HG02798 (cell line): Measurements from ENCODE around the gene IFNGR2.
"Not testable (repeated sequence)": the region's sequence is repeated elsewhere in the genome, so short reads cannot be mapped to it uniquely, and the experiment has no call there.

ENCODE experiments used
- ATAC-seq: cut with Tn5 transposase; IDR thresholded peaks from one replicate; pipeline ENCODE4 v1.9.1; 2021; ENCODE audit warnings: mild to moderate bottlenecking; ENCODE audit not compliant: unreplicated experiment, poor library complexity

IFNGR2 gene

GRCh38 chr21:33374450-33375096 is 28.6 kb upstream of the IFNGR2 start:
- ATAC-seq = peak; percentile 54

DNA sequence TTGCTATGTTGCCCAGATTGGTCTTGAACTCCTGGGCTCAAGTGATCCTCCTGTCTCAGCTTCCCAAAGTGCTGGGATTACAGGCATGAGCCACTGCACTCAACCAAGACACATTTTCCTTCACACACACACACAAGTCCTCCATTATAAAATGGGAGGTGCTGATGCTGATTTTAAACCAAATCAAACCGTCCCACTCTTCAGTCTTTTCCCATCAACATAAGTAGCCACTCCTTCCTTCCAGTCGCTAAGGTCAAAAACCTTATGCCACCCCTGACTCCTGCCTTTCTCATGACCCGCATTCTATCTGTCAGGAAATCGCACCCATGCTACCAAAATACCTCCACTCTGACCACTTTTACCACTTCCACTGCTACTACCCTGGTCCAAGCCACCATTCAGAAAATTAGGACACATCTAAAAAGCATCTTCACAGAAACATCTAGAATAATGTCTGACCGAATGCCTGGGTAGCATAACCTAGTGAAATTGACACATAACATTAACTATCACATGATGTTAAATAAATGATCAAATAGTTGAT is 28.0 kb upstream of the IFNGR2 start:
- ATAC-seq = no peak

DNA sequence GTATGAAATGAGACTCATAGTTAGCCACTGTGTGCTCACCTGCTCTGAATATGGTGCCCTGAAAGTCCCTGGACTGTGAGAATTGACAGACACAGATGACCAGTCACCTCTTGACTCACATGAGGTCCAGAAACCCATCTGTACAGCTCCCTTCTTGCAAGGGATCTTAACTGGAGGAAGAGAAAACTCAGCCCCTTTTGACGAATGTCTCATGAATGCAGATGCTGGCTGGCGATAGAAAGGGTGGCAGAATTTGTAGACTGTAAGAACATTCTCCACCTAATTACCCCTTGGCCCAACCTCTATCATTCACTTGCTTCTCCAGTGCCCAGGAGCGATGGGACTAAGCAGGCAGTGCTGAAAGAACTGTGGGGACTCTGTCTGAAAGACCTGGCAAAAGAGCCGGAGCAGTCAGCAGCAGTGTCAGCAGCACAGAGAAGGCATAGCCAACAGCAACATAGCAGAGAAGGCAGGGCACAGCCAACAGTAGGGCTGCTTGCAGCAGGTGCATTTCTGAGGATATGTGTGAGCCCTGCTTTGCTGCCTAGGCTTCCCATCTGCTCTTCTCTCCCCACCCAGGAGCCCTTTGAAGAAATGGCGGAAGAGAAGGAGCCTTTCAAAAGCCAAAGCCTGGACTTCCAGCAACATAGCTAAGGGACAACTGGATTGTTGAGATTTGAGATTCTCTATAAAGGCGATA is 25.8 kb upstream of the IFNGR2 start:
- no peak for ATAC-seq

DNA sequence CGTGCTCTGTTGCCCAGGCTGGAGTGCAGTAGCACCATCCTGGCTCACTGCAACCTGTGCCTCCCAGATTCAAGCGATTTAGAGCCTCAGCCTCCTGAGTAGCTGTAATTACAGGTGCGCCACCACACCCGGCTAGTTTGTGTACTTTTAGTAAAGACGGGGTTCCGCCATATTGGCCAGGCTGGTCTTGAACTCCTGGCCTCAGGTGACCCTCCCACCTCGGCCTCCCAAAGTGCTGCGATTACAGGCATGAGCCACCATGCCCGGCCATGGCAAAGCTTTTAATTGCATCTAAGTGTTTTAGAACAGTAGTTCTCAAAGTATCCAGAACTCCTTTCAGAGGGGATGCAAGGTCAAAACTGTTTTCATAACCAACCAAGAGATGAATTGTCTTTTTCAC is 25.1 kb upstream of the IFNGR2 start:
- ATAC-seq = no peak

- ATAC-seq = not testable (repeated sequence)
Observed at GRCh38 chr21:33379934-33380333, 23.3 kb upstream of the IFNGR2 start.

DNA sequence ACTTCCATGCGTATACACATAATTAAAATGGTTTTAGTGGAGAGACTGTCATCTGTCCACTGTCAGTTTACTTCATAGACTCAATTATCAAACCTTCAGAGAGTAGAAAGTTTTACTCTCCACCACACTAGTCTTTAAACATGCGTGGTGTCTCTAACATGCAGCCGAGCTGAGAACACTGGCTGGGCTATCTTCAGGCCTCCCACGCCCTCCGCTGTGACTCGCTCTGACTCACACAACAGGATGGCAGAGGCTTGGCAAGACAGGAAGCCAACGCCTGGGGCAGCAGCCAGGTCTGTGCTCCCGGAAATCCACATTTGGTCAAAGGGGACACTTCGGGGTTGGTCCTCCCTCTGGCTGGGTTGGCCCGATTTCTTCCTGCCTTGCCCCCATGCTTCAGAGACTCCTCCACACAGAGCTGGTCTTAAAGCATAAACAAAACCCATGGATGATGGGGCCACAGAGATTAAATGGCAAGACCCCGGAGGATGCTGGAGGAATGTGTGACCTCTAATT is 22.7 kb upstream of the IFNGR2 start:
- ATAC-seq = peak; percentile 60

GRCh38 chr21:33381381-33381780 is 21.8 kb upstream of the IFNGR2 start:
- ATAC-seq = not testable (repeated sequence)

DNA sequence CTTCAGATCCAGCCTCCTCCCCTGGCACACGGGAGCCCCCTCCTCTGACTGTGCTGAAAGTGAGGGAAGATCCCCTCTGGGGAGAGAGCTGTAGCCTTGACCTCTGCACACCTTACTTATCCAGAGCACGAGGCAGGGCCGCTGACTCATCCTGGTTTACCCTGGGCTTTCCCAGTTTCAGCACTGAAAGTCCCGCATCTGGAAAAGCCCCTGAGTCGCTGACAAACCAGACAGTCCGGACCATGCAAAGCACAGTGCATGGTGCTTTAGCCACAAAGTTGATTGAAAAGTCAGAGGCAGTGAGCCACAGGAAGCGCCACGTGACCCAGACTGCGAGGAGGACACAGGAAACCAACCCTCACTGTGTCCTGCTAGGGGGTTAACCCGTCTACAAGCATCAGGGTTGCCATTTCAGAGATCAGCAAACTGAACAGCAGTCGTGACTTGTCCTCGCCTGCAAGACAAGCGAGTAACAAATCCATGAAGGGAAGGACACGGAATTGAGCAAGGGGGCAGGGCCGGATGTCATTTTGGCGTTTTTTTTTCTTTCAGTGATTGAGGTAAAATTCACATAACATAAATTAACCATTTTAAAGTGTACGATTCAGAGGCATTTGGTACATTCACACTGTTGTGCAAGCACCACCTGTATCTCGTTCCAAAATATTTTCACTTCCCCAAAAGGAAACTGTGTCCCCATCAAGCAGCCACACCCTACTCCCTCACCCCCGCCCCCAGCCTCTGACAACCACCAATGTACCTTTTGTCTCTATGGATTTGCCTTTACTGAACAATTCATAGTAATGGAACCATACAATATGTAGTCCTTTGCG is 19.9 kb upstream of the IFNGR2 start:
- ATAC-seq = peak; percentile 80

GRCh38 chr21:33384841-33385331 is 18.3 kb upstream of the IFNGR2 start:
- no peak for ATAC-seq

GRCh38 chr21:33386222-33386784 is 16.9 kb upstream of the IFNGR2 start:
- no peak for ATAC-seq

GRCh38 chr21:33387294-33387693 is 15.9 kb upstream of the IFNGR2 start:
- no peak for ATAC-seq

DNA sequence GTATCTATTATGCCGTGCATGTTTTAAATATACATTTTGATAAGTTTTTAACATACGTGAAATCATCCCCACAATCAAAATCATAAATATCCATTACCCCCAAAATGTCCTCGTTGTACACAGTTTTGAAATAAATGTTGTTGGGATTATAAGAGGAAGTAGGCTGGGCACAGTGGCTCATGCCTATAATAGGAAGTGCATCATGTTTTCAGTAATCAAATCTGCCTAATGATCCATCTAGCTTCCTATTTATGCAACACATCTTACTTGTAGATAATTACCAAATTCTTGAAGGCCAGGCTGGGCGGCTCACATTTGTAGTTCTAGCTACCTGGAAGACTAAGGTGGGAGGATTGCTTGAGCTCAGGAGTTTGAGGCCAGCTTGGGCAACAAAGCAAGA is 15.0 kb upstream of the IFNGR2 start:
- ATAC-seq = no peak

DNA sequence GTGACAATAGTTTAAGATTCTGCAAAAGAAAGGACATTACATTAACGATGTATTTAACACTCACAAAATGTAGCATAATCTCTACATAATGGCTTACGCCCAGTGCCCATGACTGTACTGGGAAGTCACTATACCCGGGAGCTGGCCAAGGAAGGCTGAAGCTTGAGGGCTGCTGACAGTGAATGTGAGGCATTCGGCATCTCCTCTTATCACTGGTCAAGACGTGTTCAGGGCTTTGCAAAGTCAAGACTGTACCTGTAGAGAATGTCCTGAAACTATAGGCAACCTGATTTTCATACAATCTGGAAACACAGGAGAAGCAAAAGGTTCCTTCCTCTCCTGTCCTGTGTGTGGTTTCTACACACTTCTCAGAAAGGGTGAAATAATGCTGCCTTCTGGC is 12.7 kb upstream of the IFNGR2 start:
- no peak for ATAC-seq

DNA sequence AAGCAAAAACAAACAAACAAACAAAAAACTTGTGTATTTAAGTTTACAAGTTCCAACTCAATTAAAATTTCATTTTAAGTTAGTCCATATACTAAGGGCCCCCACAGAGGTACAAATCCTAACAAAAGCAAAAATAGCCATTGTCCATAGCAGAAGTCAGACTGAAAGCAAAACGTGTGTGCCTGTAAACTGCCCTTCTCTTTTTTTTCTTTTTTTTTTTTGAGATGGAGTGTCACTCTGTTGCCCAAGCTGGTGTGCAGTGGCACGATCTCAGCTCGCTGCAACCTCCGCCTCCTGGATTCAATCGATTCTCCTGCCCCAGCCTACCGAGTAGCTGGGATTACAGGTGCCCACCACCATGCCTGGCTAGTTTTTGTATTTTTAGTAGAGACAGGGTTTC is 11.6 kb upstream of the IFNGR2 start:
- ATAC-seq = no peak

- ATAC-seq = no peak
Observed at GRCh38 chr21:33392284-33392985, 10.8 kb upstream of the IFNGR2 start.

DNA sequence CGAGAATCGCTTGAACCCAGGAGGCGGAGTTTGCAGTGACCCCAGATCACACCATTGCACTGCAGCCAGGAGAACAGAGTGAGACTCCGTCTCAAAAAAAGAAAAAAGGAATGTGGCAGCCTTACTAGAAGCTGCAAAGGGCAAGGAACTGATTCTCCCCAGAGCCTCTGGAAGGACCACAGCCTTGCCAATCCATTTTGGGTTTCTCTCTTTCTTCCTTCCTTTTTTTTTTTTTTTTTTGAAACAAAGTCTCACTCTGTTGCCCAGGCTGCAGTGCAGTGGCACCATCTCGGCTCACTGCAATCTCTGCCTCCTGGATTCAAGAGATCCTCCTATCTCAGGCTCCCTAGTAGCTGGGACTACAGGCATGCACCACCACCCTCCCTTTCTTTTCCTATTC is 9.9 kb upstream of the IFNGR2 start:
- ATAC-seq = no peak

DNA sequence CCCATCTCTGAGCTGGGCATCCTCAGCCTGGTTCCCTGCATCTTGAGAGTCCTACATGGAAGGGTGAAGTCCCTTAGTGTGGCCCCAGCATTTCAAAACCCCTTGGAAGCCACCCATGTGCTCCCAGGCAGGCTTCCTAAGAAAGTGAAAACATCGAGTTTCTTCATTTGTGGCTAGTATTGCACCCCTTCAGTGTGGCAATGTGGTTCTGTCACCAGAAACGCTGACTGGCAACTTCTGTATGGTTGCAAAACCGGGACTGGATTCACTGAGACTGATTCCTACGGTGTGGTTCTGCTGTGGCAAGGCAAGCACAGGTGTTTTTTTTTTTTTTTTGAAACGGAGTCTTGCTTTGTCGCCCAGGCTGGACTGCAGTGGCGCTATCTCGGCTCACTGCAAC is 9.0 kb upstream of the IFNGR2 start:
- no peak for ATAC-seq

DNA sequence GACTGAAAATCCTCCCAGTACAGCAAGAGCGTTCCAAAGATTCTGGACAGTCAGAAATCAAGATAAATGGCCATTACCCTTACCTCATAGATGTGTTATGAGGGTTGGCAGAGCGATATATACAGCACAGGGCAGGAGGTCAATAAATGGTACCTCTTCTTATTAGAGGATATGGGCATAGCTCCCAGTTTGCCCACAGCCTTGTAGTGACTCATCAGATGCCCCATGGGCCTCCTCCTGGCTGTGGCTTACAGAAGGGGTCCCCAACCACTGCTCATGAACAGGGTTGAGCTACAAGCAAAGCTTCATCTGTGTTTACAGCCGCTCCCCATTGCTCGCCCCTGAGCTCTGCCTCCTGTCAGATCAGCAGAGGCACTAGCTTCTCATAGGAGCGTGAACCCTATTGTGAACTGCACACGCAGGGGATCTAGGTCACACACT is 7.3 kb upstream of the IFNGR2 start:
- no peak for ATAC-seq

DNA sequence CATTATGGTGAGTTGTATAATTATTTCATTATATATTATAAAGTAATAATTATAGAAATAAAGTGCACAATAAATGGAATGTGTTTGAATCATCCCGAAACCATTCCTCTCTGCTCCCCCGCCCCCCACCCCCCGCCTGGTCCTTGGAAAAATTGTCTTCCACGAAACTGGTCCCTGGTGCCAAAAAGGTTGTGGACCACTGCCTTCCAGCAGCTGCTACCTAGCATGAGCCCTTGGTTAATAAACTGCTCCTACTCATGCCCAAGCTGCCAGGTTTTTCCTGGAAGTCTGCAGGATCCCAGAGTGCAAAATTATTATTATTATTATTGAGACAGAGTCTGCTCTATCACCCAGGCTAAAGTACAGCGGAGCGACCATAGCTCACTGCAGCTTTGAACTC is 6.8 kb upstream of the IFNGR2 start:
- no peak for ATAC-seq

GRCh38 chr21:33396951-33397350 is 6.3 kb upstream of the IFNGR2 start:
- no peak for ATAC-seq
